GF-D8 (cell line): ENCODE data around the gene SMS.

ENCODE experiments used
- DNase-seq: peaks from one replicate; lab custom pipeline; 2025; lab: John Stamatoyannopoulos, UW

SMS gene

DNA sequence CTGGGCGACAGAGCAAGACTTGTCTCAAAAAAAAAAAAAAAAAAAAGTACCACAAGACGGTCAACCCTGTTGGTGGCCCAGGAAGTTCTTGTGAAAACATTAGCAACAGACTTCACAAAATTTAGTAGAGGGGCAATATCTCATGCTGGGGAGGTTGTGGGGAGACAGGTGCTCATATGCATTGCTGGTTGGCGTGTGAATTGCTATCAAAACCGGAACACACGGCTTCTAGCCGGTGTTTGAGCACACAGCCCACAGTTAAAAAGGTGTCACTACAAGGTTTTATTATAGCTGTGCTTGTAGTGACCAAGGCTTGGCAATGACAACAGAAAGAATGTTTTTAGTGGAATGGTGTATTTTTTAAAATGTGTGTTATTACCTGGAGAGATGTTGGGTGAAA is 41.8 kb downstream of the SMS start:
- DNase-seq: no peak

DNA sequence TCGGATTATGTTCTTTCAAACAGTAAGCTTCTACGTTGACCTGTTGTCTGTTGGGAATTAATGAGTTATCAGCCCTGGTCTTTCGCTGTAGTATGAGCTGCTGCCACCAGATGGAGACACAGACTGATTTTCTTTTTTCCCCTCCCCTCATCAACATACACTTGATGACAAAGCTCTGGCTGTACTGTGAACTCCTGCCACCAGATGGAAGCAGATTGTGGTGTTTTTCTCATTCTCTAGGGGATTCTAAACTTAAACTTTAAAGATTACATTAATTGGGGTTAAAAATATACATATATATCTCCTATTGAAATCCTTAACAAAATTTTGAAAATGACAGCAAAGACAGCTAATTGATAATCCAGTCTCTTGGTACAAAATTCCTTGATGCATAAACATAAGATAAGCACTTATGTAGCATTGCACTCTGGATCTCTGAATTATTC is 44.8 kb downstream of the SMS start:
- DNase-seq: peak; percentile 16

DNA sequence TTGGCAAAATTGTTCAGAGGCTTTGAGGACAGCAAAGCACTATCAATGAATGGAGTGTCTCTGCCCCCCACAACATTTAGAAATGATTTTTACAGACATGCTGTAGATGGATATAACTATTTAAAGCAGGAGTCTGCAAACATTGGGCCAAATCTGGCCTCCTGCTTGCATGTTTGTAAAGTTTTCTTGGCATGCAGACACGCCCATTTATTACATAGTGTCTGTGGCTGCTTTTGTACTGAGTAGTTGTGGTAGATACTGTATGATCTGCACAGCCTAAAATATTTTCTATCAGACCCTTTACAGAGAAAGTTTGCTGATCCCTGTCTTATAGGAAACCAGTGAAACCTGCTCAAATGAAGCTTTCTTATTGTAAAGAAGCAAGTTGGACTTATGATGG is 46.1 kb downstream of the SMS start:
- no peak for DNase-seq

DNA sequence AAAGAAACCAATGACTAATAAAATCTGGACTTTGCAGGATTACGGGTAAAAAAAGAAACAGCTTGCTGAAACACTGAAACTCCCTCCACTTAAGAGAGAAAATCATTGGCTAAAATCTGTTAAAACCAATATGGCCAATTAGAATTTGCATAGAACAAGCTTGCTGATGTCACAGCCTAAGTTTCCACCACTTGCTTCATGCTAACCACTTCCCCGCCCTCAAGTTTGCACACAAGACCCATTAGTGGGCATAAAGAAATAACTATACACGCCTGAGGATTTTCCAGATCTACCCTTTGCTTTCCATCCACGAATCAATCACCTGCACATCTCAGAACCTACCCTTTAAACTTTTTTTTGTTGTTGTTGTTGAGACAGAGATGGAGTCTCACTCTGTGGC is 48.9 kb downstream of the SMS start:
- DNase-seq: no peak

DNA sequence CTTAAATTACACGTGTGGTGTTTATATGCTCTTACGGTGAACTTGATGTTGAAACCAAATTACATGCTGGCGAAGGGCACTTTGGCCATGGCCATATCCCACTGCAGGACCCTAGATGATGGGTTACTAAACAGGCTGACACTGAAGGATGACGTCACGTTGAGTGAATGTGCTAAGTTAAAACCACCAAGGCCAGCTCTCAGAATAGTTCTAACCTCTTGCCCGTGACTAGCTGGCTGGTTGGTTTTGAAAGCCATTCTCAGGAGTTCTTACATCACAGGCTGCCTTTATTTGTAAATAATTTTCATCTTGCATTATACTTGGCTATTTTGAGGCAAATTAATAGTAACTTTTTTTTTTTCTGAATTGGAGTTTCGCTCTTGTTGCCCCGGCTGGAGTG is 50.3 kb downstream of the SMS start:
- no peak for DNase-seq

DNA sequence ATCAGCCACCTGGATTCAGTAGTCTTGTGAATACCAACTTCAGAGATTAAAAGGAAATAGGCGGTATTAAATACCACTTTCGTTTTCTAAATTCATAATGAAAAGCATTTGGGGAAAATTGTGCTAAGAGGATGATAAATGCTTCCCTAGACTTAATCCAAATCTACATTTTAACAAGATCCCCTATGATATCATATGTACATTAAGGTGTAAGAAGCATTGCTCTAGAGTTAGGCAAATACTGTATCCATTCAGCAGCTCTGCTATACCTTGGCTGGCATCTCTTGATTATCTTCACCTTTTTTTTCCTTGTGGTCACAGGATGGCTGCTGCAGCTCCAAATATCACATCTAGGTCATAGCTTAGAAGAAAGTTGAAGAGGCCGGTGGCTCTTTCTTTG is 51.0 kb downstream of the SMS start:
- DNase-seq: no peak

GRCh38 chrX:21993265-21993664 is 52.8 kb downstream of the SMS start:
- peak; percentile 72 for DNase-seq

- peak; percentile 79 for DNase-seq
These were observed 56.5 kb downstream of the SMS start for GRCh38 chrX:21996872-21997455.

- no peak for DNase-seq
These were observed 57.5 kb downstream of the SMS start for GRCh38 chrX:21998037-21998436.

- DNase-seq: no peak
These were observed 64.4 kb downstream of the SMS start for GRCh38 chrX:22004866-22005265.

DNA sequence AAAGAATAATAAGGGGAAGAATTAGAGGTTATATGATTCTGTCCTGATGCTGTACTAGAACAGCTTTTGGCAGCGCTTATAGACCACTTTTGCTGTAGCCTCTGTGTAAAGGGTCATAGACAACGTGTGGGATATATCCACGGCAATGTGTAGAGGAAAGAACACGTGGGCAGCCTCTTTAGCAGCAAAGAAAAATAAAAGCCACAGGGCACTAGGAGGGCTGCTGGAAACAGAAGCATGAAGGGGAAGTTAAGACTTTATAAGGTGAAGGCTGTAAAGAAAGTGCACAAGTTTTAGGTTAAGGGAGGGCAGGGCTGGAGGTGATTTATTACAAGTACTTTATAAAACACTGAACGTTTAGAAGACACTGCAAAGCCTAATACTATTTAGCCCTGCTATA is 71.5 kb downstream of the SMS start:
- peak; percentile 13 for DNase-seq

GRCh38 chrX:22012931-22013330 is 72.4 kb downstream of the SMS start:
- no peak for DNase-seq

- DNase-seq: no peak
These were observed 74.7 kb downstream of the SMS start for GRCh38 chrX:22015139-22015750.

DNA sequence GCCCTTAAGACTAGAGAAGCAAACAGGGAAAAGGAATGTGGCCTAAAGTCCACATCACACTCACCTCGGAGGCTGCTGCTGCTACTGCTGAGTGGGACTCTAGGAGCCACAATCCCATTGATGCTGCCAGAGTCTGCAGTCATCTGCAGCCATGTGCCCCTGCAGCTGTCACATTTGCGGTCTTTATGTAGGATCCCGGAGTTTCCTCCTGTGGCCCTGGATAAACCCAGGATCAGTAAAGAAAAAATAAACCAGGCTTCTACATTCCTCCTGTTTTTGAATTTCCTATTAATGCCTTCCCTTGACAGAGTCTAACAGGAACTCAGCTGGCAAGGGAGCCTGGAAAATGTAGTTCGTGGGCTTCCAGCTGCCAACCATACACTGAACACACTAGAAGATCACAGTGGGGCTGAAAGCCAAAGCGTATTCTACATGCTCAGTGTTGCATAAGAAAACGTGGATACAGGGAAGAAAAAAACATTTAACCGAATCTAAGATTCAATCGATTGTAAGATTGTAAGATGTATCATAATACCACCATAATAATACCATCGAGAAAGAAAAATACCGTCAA is 81.3 kb downstream of the SMS start:
- DNase-seq: no peak

- DNase-seq: no peak
These were observed 84.1 kb downstream of the SMS start for GRCh38 chrX:22024577-22024976.

DNA sequence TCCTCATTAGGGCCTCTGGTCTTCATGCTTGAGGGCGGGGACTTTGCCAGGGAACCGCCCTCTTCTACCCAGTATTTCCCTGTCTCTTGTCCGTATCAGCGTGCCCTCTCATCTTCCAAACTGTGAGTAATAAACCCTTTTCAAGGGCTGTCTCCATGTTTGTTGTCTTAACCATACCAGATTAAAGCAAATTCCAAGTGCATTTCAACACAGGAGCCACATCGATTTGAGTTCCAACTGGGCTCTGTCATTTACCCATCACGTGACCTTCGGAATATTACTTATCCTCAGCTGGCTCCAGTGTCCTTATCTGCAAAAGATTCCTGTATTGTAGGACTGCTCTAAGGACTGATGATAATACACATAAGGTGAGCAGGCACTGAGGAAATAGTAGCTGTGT is 85.2 kb downstream of the SMS start:
- no peak for DNase-seq

- no peak for DNase-seq
These were observed 86.2 kb downstream of the SMS start for GRCh38 chrX:22026731-22027130.

DNA sequence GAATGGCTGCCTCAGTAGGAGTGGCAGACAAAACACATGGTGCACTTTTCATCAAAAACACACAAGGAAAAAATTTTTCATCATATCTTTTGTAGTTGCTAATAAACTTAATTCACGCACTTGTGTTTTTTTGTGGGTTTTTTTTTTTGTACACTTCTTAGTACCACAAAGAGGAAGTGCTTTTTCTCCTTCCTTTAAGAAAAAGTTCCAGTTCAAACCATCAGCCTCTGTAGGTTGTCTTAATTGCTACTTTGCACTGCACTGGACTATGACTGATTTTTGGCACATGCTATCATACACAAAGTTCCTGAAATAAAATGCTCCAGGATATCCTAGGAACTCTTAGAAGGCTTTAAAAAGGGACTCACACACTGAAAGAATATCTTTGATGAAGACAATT is 91.6 kb downstream of the SMS start, which contains the start of gene PHEX:
TSS of gene PHEX (plus strand) at position 242 of the 400 bp plus-strand sequence. CDS start 681 bp downstream, outside the sequence.
- DNase-seq: no peak

- no peak for DNase-seq
These were observed 92.0 kb downstream of the SMS start for GRCh38 chrX:22032506-22032905.

DNA sequence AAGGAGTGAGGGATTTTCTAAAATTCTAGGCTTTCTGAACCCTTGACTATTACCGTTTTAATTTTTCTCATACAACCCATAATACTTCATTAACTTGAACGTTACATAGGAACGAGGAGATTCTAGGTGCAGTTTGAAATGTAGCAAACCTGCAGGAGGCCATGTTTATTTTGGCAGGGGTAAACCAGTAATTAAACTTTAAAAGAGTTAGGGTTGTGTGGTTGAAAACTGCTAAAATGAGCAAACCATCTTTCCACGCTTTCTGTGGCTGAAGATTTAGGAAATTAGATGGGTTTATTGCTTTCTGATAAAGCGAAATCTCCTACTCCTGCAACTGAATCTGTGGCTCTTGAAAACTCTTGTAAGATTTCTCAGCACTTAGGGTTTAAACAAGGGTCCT is 93.3 kb downstream of the SMS start:
- DNase-seq: no peak

DNA sequence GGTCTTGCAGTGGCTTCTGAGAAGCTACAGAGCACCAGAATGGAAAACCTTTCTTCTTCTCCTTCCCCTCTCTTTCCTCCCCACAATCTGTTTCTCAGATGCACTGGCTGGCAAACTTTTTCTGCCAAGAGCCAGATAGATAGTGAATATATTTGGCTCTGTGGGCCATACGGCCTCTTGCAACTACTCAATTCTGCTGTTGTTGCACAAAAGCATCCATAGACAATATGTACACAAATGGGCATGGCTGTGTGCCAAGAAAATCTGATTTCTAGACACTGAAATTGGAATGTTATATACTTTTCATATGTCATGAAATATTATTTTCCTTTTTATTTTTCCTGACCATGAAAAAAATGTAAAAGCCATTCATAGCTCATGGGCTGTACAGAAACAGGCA is 94.7 kb downstream of the SMS start:
- no peak for DNase-seq

DNA sequence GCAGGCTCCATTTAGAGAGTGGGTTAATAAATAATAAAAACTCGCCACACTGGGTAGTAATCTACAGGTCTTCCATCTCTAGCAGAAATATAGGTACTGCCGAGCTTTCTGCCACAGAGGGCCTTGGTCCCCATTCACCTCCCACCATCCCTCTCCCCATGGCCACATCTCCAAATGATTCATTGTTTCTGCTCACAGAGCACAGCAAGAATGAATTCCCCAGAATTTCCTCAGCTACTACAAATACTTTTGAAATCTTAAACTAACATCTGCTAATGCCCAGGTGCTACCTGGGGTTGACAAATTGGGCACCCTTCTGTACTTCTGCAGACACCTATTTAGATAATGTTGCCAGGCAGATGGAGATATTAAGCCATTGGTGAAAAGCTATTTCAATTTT is 96.7 kb downstream of the SMS start:
- DNase-seq: no peak

GRCh38 chrX:22037911-22038537 is 97.5 kb downstream of the SMS start:
- DNase-seq: no peak
